ENCODE results near the gene PSMA5. TPM values are rescaled to one million over a fixed set of nuclear protein-coding genes. Genes with fewer than 3 reads are reported as not detected.

Gene PSMA5
- total RNA-seq, 1 experiment from 2014 or later: 169 TPM

DNA sequence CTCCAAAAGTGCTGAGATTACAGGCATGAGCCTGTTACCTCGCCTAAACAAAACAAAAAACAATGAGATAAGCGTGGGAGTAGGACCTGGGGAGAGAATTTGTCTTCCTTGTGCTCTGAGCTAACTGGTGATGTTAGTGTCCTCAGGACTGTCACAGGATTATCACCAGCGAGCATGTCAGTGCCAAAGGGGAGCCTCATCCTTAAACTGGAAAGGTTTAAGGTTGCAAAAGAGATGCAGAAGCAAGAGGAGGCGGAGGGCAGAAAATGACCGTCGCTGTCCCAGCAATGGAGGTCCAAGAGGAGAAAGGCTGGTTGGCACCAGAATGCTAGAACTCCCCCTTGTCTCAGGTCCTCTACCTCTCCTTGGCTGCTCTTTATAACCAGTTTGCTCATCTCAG is 44.0 kb upstream of the PSMA5 start:
- BruUV-seq (replicated peaks): no TSS peak
- no peaks in the 10 kb centered on the region for H4K20me1 ChIP-seq (ENCODE audit: insufficient read depth)
- no peak overlapping the region for H3K4me2 ChIP-seq (ENCODE audit: low read length)
- H3K9me2 ChIP-seq (ENCODE audit: insufficient read depth): no peaks in the 10 kb centered on the region
- POLR2A ChIA-PET: no interaction called here
- no peak for TF ChIP-seq SP1 (IDR thresholded peaks at IDR 0.05; ENCODE audit: low read depth)
- TF ChIP-seq, protein P1, sequence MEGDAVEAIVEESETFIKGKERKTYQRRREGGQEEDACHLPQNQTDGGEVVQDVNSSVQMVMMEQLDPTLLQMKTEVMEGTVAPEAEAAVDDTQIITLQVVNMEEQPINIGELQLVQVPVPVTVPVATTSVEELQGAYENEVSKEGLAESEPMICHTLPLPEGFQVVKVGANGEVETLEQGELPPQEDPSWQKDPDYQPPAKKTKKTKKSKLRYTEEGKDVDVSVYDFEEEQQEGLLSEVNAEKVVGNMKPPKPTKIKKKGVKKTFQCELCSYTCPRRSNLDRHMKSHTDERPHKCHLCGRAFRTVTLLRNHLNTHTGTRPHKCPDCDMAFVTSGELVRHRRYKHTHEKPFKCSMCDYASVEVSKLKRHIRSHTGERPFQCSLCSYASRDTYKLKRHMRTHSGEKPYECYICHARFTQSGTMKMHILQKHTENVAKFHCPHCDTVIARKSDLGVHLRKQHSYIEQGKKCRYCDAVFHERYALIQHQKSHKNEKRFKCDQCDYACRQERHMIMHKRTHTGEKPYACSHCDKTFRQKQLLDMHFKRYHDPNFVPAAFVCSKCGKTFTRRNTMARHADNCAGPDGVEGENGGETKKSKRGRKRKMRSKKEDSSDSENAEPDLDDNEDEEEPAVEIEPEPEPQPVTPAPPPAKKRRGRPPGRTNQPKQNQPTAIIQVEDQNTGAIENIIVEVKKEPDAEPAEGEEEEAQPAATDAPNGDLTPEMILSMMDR (IDR thresholded peaks at IDR 0.05 in 2 of 3, conservative IDR thresholded peaks at IDR 0.05 in 1 of 3; ENCODE audit: borderline replicate concordance in 1 of 3, insufficient read depth in 1 of 3, low read depth in 2 of 3, low read length in 2 of 3): no peak
- TF ChIP-seq CBX3 (IDR thresholded peaks at IDR 0.05; ENCODE audit: low read depth): no peak
- TF ChIP-seq CEBPB (IDR thresholded peaks at IDR 0.05; ENCODE audit: low read depth): no peak
- TF ChIP-seq SRF (IDR thresholded peaks at IDR 0.05; ENCODE audit: low read depth): no peak
- no peak for TF ChIP-seq MAX (IDR thresholded peaks at IDR 0.05)
- TF ChIP-seq REST (IDR thresholded peaks at IDR 0.05; ENCODE audit: low read depth): no peak
- no peak for TF ChIP-seq POLR2A (IDR thresholded peaks at IDR 0.05; ENCODE audit: borderline replicate concordance, extremely low read depth, insufficient read depth, insufficient read length)
- no peak for TF ChIP-seq RAD21 (IDR thresholded peaks at IDR 0.05; ENCODE audit: low read depth)
- no peak for TF ChIP-seq EZH2 (IDR thresholded peaks at IDR 0.05)
- TF ChIP-seq EGR1 (IDR thresholded peaks at IDR 0.05; ENCODE audit: low read depth): no peak
- TF ChIP-seq POLR2AphosphoS5 (IDR thresholded peaks at IDR 0.05; ENCODE audit: low read depth, low read length): no peak
- TF ChIP-seq, protein P2, sequence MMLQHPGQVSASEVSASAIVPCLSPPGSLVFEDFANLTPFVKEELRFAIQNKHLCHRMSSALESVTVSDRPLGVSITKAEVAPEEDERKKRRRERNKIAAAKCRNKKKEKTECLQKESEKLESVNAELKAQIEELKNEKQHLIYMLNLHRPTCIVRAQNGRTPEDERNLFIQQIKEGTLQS (IDR thresholded peaks at IDR 0.05): no peak
- no peak for TF ChIP-seq ELF1 (IDR thresholded peaks at IDR 0.05; ENCODE audit: borderline replicate concordance, low read depth)
- no peak for TF ChIP-seq FOSL1 (IDR thresholded peaks at IDR 0.05; ENCODE audit: low read depth)
- TF ChIP-seq, protein P3, sequence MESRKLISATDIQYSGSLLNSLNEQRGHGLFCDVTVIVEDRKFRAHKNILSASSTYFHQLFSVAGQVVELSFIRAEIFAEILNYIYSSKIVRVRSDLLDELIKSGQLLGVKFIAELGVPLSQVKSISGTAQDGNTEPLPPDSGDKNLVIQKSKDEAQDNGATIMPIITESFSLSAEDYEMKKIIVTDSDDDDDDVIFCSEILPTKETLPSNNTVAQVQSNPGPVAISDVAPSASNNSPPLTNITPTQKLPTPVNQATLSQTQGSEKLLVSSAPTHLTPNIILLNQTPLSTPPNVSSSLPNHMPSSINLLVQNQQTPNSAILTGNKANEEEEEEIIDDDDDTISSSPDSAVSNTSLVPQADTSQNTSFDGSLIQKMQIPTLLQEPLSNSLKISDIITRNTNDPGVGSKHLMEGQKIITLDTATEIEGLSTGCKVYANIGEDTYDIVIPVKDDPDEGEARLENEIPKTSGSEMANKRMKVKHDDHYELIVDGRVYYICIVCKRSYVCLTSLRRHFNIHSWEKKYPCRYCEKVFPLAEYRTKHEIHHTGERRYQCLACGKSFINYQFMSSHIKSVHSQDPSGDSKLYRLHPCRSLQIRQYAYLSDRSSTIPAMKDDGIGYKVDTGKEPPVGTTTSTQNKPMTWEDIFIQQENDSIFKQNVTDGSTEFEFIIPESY (IDR thresholded peaks at IDR 0.05; ENCODE audit: extremely low read depth, insufficient replicate concordance, low read length): no peak
- no peak for TF ChIP-seq JUND (IDR thresholded peaks at IDR 0.05)
- no peak for TF ChIP-seq ZFX (IDR thresholded peaks at IDR 0.05)
- peaks cover 0 to 9% of the 10 kb centered on the region in 2 experiments; a peak in 1 of 4 replicates for H3K4me1 ChIP-seq (ENCODE audit: control insufficient read depth in 1 of 2, insufficient read depth in 2 of 2, low read length in 2 of 2)
- no peak overlapping the region for H3K27ac ChIP-seq (ENCODE audit: low read depth, low read length)
- H3K4me3 ChIP-seq (replicated peaks in 1 of 2; ENCODE audit: low read depth in 1 of 2, low read length in 2 of 2): no peak overlapping the region
- ATAC-seq (no peak), DNase-seq (ENCODE audit: low read depth, low spot score) (no peak)
- RAD21 ChIA-PET (ENCODE audit: low non-redundant PET in 1 of 2, low total read pairs in 2 of 2, uncharacterized antibody in 2 of 2, unreplicated experiment in 2 of 2): no interaction called here
- no peak overlapping the region for H2AFZ ChIP-seq (ENCODE audit: low read depth, low read length, poor library complexity, severe bottlenecking)
- H3K9me3 ChIP-seq (ENCODE audit: control insufficient read depth in 1 of 2, insufficient read depth in 1 of 2, low read depth in 1 of 2, low read length in 2 of 2): no peaks in the 10 kb centered on the region
- no peak overlapping the region for H3K9ac ChIP-seq (ENCODE audit: low read length)
- CTCF ChIA-PET: interaction anchor here (1.6 kb wide), 1 partner anchor 21 kb away, joined by 5 read pairs; no protein-coding TSS in a partner anchor
- intact Hi-C loops (cut with micrococcal nuclease): no loop called here
- H3K36me3 ChIP-seq (ENCODE audit: control insufficient read depth in 1 of 2, insufficient read depth in 2 of 2, low read length in 2 of 2): no peaks in the 10 kb centered on the region
- H3K27me3 ChIP-seq (ENCODE audit: insufficient read depth, low read length): peaks cover 34% of the 10 kb centered on the region
- H3K79me2 ChIP-seq (ENCODE audit: insufficient read depth, low read length): no peaks in the 10 kb centered on the region

Data from HCT116 (cell line).